Ishikawa (cell line): Measurements from ENCODE around the gene STRBP.

Experiments used
- CEBPB ChIP-seq: IDR thresholded peaks from 2 replicates; pipeline ENCODE4 v1.6.1; 2012
- CREB1 ChIP-seq: IDR thresholded peaks from 2 replicates; pipeline ENCODE4 v1.6.1; 2012; ENCODE audit warnings: low read depth
- EGR1 ChIP-seq: IDR thresholded peaks from 2 replicates; pipeline ENCODE4 v1.6.1; 2012
- FOXM1 ChIP-seq: IDR thresholded peaks from 2 replicates; pipeline ENCODE4 v1.6.1; 2012; ENCODE audit warnings: low read depth, borderline replicate concordance
- MAX ChIP-seq: IDR thresholded peaks from 2 replicates; pipeline ENCODE4 v1.6.1; 2012
- NFIC ChIP-seq: IDR thresholded peaks from 2 replicates; pipeline ENCODE4 v1.6.1; 2012
- RAD21 ChIP-seq: IDR thresholded peaks from 2 replicates; pipeline ENCODE4 v1.6.1; 2012; ENCODE audit warnings: low read depth
- TAF1 ChIP-seq: IDR thresholded peaks from 2 replicates; pipeline ENCODE4 v1.6.1; 2012; ENCODE audit warnings: low read depth, mild to moderate bottlenecking
- TCF12 ChIP-seq: IDR thresholded peaks from 2 replicates; pipeline ENCODE4 v1.6.1; 2012; ENCODE audit warnings: low read depth
- TEAD4 ChIP-seq: IDR thresholded peaks from 2 replicates; pipeline ENCODE4 v1.6.1; 2012
- USF1 ChIP-seq: IDR thresholded peaks from 2 replicates; pipeline ENCODE4 v1.6.1; 2012
- YY1 ChIP-seq: IDR thresholded peaks from 2 replicates; pipeline ENCODE4 v1.6.1; 2012; ENCODE audit warnings: low read depth
- ZBTB7A ChIP-seq: IDR thresholded peaks from 2 replicates; pipeline ENCODE4 v1.6.1; 2012; ENCODE audit warnings: low read depth
- TF ChIP-seq, protein P1 (sequence below): IDR thresholded peaks from 2 replicates; pipeline ENCODE4 v1.6.1; 2012; ENCODE audit warnings: low read depth, mild to moderate bottlenecking

STRBP gene

GRCh38 chr9:123116036-123116435 is 152.3 kb downstream of the STRBP start:
- TF ChIP-seq CEBPB (no peak), FOXM1 (no peak), TCF12 (no peak), RAD21 (no peak), TAF1 (no peak), NFIC (no peak), ZBTB7A (no peak), YY1 (no peak), MAX (no peak), EGR1 (no peak), CREB1 (no peak)
- TF ChIP-seq, protein P1, sequence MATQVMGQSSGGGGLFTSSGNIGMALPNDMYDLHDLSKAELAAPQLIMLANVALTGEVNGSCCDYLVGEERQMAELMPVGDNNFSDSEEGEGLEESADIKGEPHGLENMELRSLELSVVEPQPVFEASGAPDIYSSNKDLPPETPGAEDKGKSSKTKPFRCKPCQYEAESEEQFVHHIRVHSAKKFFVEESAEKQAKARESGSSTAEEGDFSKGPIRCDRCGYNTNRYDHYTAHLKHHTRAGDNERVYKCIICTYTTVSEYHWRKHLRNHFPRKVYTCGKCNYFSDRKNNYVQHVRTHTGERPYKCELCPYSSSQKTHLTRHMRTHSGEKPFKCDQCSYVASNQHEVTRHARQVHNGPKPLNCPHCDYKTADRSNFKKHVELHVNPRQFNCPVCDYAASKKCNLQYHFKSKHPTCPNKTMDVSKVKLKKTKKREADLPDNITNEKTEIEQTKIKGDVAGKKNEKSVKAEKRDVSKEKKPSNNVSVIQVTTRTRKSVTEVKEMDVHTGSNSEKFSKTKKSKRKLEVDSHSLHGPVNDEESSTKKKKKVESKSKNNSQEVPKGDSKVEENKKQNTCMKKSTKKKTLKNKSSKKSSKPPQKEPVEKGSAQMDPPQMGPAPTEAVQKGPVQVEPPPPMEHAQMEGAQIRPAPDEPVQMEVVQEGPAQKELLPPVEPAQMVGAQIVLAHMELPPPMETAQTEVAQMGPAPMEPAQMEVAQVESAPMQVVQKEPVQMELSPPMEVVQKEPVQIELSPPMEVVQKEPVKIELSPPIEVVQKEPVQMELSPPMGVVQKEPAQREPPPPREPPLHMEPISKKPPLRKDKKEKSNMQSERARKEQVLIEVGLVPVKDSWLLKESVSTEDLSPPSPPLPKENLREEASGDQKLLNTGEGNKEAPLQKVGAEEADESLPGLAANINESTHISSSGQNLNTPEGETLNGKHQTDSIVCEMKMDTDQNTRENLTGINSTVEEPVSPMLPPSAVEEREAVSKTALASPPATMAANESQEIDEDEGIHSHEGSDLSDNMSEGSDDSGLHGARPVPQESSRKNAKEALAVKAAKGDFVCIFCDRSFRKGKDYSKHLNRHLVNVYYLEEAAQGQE, result no peak

GRCh38 chr9:123115146-123115913 is 153.1 kb downstream of the STRBP start:
- TF ChIP-seq CREB1, result no peak
- TF ChIP-seq TCF12, result no peak
- TF ChIP-seq USF1, result no peak
- TF ChIP-seq, protein P1, result no peak
- TF ChIP-seq EGR1, result no peak

DNA sequence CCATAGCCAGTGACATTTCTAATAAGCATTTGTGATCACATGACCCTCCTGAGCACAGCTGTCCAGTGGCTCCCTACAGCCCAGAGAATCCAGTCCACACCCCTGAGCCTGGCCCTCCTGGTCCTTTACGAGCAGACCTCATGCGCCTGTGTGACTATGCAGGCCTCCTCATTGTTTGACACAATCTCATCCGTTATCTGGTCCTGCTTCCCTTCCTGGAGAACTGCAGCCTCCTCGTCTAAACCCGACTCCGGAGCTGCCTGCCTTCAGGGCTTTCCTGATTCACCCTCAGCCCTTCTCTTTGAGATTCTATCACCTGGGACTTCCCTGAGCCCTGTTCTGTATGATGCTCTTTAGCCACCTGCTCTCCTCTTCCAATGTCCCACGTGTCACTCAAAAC is 155.2 kb downstream of the STRBP start:
- TF ChIP-seq TEAD4 (no peak), USF1 (peak; percentile 44; the same call in 1 of the 2 replicates)

GRCh38 chr9:123112015-123112975 is 156.1 kb downstream of the STRBP start:
- no peak for TF ChIP-seq TAF1
- TF ChIP-seq ZBTB7A, result no peak
- TF ChIP-seq, protein P1, result no peak
- TF ChIP-seq MAX, result no peak
- TF ChIP-seq CEBPB, result no peak
- TF ChIP-seq CREB1, result no peak
- TF ChIP-seq YY1, result no peak
- TF ChIP-seq TCF12, result no peak
